Frontal cortex (tissue), 4 donors: ENCODE results near the gene AHRR. TPM values are rescaled to one million over a fixed set of nuclear protein-coding genes. Genes with fewer than 3 reads are reported as not detected.
"Not testable (repeated sequence)": the region's sequence is repeated elsewhere in the genome, so short reads cannot be mapped to it uniquely, and the experiment has no call there.

Source experiments
- DNase-seq, 2 donors: peaks; one replicate each; pipeline ENCODE4 v3.0.0; 2012; ENCODE audit warnings: low spot score in 2 of 2
- FAIRE-seq: peaks from 2 replicates; lab custom pipeline; 2012; peaks lifted over from hg19 to GRCh38; lab: Jason Lieb, UNC
- total RNA-seq: library from RNA; depleted of rRNA; stranded (reverse); fragments of >200 nt; gene quantifications from one replicate; pipeline ENCODE4 v1.2.3, GENCODE V29; 2014
- donor health status: control.
- donor health status: control.
- donor health status: control.

Gene AHRR
- total RNA-seq, 1 donor from 2014 or later, result 1.2 TPM

- no peak for DNase-seq
- FAIRE-seq, result no peak
These were observed 37.9 kb downstream of the AHRR start for GRCh38 chr5:359301-359897.

- DNase-seq (no peak), FAIRE-seq (no peak)
These were observed 38.9 kb downstream of the AHRR start for GRCh38 chr5:360257-361027.

- DNase-seq, result no peak
- no peak for FAIRE-seq
These were observed 40.7 kb downstream of the AHRR start for GRCh38 chr5:362189-362588.

- FAIRE-seq, result no peak
- DNase-seq, result no peak
These were observed 41.7 kb downstream of the AHRR start for GRCh38 chr5:362978-363765.

GRCh38 chr5:364497-364896 is 43.0 kb downstream of the AHRR start:
- DNase-seq (no peak), FAIRE-seq (no peak)

- no peak for FAIRE-seq
- no peak for DNase-seq
These were observed 45.2 kb downstream of the AHRR start for GRCh38 chr5:366541-367357.

- no peak for DNase-seq
- no peak for FAIRE-seq
These were observed 46.0 kb downstream of the AHRR start for GRCh38 chr5:367358-368130.

- no peak for FAIRE-seq
- no peak for DNase-seq
These were observed 46.9 kb downstream of the AHRR start for GRCh38 chr5:368183-369084.

- DNase-seq (no peak), FAIRE-seq (no peak)
These were observed 47.8 kb downstream of the AHRR start for GRCh38 chr5:369151-369868.

- not testable (repeated sequence) for FAIRE-seq, DNase-seq
These were observed 48.3 kb downstream of the AHRR start for GRCh38 chr5:369869-370236.

GRCh38 chr5:370311-370958 is 48.9 kb downstream of the AHRR start:
- FAIRE-seq (no peak), DNase-seq (no peak)

GRCh38 chr5:370959-371810 is 49.7 kb downstream of the AHRR start:
- FAIRE-seq (no peak), DNase-seq (no peak)

- FAIRE-seq, result no peak
- no peak for DNase-seq
These were observed 50.5 kb downstream of the AHRR start for GRCh38 chr5:371811-372555.

- DNase-seq, result no peak
- FAIRE-seq, result no peak
These were observed 51.1 kb downstream of the AHRR start for GRCh38 chr5:372556-372995.

GRCh38 chr5:372996-373709 is 51.6 kb downstream of the AHRR start:
- FAIRE-seq, result no peak
- DNase-seq, result no peak
